ENCODE measurements around the gene CPED1. TPM values are rescaled to one million over a fixed set of nuclear protein-coding genes. Genes with fewer than 3 reads are reported as not detected.

The CPED1 gene
- total RNA-seq, 1 experiment from 2014 or later = 0.13 TPM

DNA sequence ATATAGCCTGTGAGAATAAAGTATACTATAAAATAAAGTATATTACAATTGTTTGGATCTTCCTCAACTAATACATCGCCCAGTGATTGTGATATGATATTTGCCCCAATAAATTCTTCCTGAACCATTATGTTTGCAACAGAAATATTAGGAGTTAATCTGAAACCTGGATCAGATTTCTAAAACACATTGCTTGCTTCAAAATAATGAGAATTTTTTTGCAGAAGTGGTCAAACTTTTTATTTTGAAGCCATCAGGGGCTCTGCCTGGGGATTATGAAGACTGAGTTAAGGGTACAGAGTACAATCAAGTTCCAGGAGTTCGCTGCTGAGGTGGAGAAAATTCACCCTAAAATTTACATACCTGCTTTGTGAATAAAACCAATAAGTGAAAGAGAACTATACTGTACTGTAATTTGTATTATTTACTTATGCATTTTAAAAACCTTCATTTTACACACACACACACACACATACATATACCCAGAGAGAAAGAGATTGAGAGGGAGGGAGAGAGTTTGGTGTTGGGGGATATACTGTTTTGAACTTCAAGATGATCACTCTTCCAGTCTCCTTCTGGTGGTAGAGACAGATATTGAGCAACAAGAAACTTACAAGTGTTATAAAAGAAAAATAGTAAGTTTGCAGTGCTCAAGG, 91.9 kb downstream of the CPED1 start:
- WGBS (ENCODE audit: extremely low coverage, insufficient read length, low lambda C conversion rate) = no CpG with 5 or more reads among the region's 2 CpGs
- TF ChIP-seq, protein P1, sequence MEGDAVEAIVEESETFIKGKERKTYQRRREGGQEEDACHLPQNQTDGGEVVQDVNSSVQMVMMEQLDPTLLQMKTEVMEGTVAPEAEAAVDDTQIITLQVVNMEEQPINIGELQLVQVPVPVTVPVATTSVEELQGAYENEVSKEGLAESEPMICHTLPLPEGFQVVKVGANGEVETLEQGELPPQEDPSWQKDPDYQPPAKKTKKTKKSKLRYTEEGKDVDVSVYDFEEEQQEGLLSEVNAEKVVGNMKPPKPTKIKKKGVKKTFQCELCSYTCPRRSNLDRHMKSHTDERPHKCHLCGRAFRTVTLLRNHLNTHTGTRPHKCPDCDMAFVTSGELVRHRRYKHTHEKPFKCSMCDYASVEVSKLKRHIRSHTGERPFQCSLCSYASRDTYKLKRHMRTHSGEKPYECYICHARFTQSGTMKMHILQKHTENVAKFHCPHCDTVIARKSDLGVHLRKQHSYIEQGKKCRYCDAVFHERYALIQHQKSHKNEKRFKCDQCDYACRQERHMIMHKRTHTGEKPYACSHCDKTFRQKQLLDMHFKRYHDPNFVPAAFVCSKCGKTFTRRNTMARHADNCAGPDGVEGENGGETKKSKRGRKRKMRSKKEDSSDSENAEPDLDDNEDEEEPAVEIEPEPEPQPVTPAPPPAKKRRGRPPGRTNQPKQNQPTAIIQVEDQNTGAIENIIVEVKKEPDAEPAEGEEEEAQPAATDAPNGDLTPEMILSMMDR (conservative IDR thresholded peaks at IDR 0.05) = no peak

More for the DNA sequence above, 91.9 kb downstream of the CPED1 start:
- Histone ChIP-seq H2BK12ac (ENCODE audit: insufficient read length, low read depth, low read length) (no peak overlapping the region), H2BK20ac (ENCODE audit: low read depth, low read length, poor library complexity, severe bottlenecking) (no peak overlapping the region), H3K14ac (ENCODE audit: insufficient read depth, low read length) (no peak overlapping the region), H3K9ac (ENCODE audit: extremely low read depth, insufficient read length, low read length) (no peak overlapping the region), H3K23me2 (ENCODE audit: insufficient read length, low read depth, low read length, poor library complexity, severe bottlenecking) (no peaks in the 10 kb centered on the region), H4K5ac (ENCODE audit: insufficient read length, low read depth, low read length) (no peak overlapping the region), H2AFZ (ENCODE audit: low read length) (no peak overlapping the region), H3K23ac (ENCODE audit: insufficient read length, low read depth, low read length) (no peak overlapping the region), H3K27ac (ENCODE audit: insufficient read length, low read depth, low read length) (no peak overlapping the region), H3K18ac (ENCODE audit: insufficient read length, low read depth, low read length) (no peak overlapping the region), H4K91ac (ENCODE audit: insufficient read length, low read depth, low read length) (no peak overlapping the region), H2BK15ac (ENCODE audit: low read depth, low read length) (no peak overlapping the region), H3K56ac (ENCODE audit: insufficient read length, low read depth, low read length) (no peak overlapping the region), H3K9me3 (ENCODE audit: control insufficient read depth, low read depth, low read length) (no peaks in the 10 kb centered on the region), H3K27me3 (ENCODE audit: insufficient read depth, low read length) (no peaks in the 10 kb centered on the region), H4K8ac (replicated peaks; ENCODE audit: insufficient read length, low read depth, low read length) (no peak overlapping the region), H3K4me2 (ENCODE audit: insufficient read depth, insufficient read length, low read length) (no peak overlapping the region), H2BK120ac (ENCODE audit: low read depth, low read length, poor library complexity, severe bottlenecking) (no peak overlapping the region), H2AK5ac (ENCODE audit: insufficient read length, low read length) (no peak overlapping the region), H3T11ph (ENCODE audit: low read length) (no peak overlapping the region), H3K79me1 (ENCODE audit: insufficient read depth, low read depth, low read length, poor library complexity, severe bottlenecking) (no peaks in the 10 kb centered on the region), H4K20me1 (ENCODE audit: control insufficient read depth, insufficient read depth, insufficient read length) (no peaks in the 10 kb centered on the region), H3K4ac (ENCODE audit: low read depth, low read length) (no peak overlapping the region), H3K79me2 (ENCODE audit: insufficient read depth, low read length) (no peaks in the 10 kb centered on the region), H3K4me1 (ENCODE audit: insufficient read depth, low read length) (no peaks in the 10 kb centered on the region), H2BK5ac (ENCODE audit: insufficient read length, low read length) (no peak overlapping the region)
- H3K4me1 Mint-ChIP-seq = no peaks in the 10 kb centered on the region
- no peaks in the 10 kb centered on the region for H3K9me3 Mint-ChIP-seq
- no peak overlapping the region for H3K27ac Mint-ChIP-seq
- H3K27me3 Mint-ChIP-seq (ENCODE audit: low read depth) = no peaks in the 10 kb centered on the region
- H3K36me3 Mint-ChIP-seq (ENCODE audit: insufficient read depth in 1 of 3, low read depth in 3 of 3) = no peaks in the 10 kb centered on the region
- no peak for DNase-seq
- H3K4me3 Mint-ChIP-seq = no peak overlapping the region

All from H9 (cell line).